Mucosa of stomach (tissue), 1 donor: ENCODE measurements around the gene STOML3.

Source experiments
- H3K27me3 ChIP-seq: one replicate; pipeline ENCODE4 v1.7.0; 2013; ENCODE audit warnings: mild to moderate bottlenecking, low read length; ENCODE audit not compliant: control insufficient read depth, insufficient read depth
- H3K36me3 ChIP-seq: one replicate; pipeline ENCODE4 v1.7.0; 2013; ENCODE audit warnings: low read length; ENCODE audit not compliant: control insufficient read depth, insufficient read depth
- H3K4me1 ChIP-seq: one replicate; pipeline ENCODE4 v1.7.0; 2013; ENCODE audit warnings: mild to moderate bottlenecking, low read length; ENCODE audit not compliant: control insufficient read depth, insufficient read depth
- H3K4me3 ChIP-seq: one replicate; pipeline ENCODE4 v1.7.0; 2013; ENCODE audit warnings: low read length
- H3K9ac ChIP-seq: one replicate; pipeline ENCODE4 v1.7.0; 2013; ENCODE audit warnings: mild to moderate bottlenecking, low read length, moderate library complexity
- H3K9me3 ChIP-seq: one replicate; pipeline ENCODE4 v1.7.0; 2013; ENCODE audit warnings: mild to moderate bottlenecking, low read length, moderate library complexity; ENCODE audit not compliant: control insufficient read depth
- donor health status: Pancreatic carcinoma.

The STOML3 gene

DNA sequence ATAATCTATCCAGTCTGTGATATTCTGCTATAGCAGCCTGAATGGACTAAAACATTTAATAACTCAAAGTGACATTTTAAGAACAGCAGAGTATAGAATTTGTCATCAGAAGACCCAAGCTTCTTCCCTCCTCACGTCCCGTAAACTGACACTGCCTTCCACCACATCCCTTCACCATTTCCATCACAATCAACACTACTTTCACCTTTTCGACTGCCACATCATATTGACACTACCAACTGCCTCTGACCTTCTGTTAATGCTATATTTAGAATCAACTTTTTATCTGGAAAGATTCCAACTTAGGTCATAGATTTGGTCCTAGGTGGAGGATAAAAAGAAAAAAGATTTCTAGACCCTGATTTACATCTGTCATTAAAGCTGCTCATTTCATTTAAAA lies 39.6 kb downstream of the STOML3 start:
- Histone ChIP-seq H3K36me3 (no peaks in the 10 kb centered on the region), H3K4me1 (no peaks in the 10 kb centered on the region), H3K27me3 (no peaks in the 10 kb centered on the region), H3K9ac (no peak overlapping the region), H3K4me3 (no peak overlapping the region), H3K9me3 (no peaks in the 10 kb centered on the region)

DNA sequence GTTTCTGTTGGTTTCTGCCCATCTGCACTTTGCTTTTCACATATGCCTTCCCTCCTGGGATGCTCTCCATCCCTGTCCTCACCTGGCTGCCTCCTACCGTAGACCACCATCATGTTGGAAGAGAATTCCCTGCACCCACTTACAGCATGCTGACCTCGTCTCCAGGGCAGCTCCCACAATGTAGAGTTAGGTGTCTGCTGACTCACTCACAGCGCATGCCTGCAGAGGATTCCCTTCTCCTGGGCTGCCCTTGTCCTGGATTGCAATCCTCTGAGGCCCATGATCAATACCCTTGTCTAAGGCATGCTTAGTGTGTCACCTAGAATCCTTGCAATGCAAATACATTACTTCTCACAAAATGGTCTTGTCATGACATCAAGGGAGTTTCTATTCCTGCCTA lies 43.6 kb downstream of the STOML3 start:
- Histone ChIP-seq H3K4me1 (no peaks in the 10 kb centered on the region), H3K27me3 (no peaks in the 10 kb centered on the region), H3K4me3 (no peak overlapping the region), H3K9ac (no peak overlapping the region), H3K9me3 (no peaks in the 10 kb centered on the region), H3K36me3 (no peaks in the 10 kb centered on the region)

DNA sequence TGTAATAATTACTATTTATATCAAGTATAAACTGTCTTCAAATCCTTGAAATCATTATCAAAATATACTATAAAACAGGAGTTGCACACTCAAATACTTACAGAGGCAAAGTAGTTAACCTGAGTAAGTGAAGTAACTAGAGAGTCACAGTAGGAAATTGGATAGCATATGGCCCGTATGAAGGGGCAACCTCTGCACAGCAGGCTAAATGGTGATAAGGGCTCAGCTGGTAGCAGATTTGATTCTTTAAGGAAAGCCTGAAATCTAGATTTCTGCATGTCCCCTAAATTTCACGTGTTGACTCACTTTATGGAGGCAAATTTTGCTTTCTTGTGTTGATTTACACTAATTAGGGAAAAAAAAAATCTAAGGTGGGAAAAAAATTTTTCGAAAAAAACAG lies 46.4 kb downstream of the STOML3 start:
- Histone ChIP-seq H3K9ac (no peak overlapping the region), H3K36me3 (no peaks in the 10 kb centered on the region), H3K9me3 (no peaks in the 10 kb centered on the region), H3K27me3 (no peaks in the 10 kb centered on the region), H3K4me3 (no peak overlapping the region), H3K4me1 (no peaks in the 10 kb centered on the region)

DNA sequence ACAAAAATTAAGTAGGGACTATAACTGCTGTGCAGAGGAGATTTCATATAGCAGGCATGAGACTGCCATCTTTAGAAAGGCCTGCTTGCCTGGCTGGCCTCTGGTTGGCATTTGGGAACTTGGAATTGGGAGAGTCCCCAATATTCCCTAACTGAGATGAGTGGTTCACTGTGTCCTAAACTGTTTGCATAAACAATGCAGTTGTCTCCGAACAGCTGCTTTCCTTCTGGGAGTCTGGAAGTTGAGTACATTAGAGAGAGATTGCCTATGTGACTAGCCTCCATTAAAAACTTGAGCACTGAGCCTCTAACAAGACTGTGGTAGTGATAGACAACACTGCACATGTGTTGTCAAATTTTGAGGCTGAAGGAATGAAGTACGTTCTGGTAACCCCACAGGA lies 47.4 kb downstream of the STOML3 start:
- H3K27me3 ChIP-seq, result no peaks in the 10 kb centered on the region
- no peaks in the 10 kb centered on the region for H3K9me3 ChIP-seq
- H3K4me3 ChIP-seq, result no peak overlapping the region
- H3K36me3 ChIP-seq, result no peaks in the 10 kb centered on the region
- H3K9ac ChIP-seq, result no peak overlapping the region
- no peaks in the 10 kb centered on the region for H3K4me1 ChIP-seq

DNA sequence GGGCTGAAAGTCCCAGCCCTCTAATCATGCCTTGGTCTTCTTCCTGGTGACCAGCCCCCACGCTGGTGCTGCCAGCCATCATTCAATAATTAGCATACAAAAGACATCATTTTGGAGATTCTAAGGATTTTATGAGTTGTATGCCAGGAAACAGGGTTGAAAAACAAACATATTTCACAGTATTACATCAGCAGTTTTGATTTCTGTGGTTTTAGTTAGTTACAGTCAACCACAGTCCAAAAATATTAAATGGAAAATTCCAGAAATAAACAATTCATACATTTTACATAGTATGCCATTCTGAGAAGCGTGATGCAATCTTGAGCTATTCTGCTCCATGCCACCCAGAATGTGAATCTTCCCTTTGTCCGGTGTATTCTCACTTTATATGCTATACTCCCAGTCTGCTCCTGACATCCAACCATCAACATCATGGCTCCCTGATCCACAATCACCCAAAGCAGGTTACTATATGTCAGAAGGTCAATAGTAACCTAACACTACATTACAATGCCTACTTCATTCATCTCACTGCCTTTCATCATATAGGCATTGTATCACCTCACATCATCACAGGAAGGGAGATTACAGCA lies 49.2 kb downstream of the STOML3 start:
- H3K36me3 ChIP-seq, result no peaks in the 10 kb centered on the region
- H3K4me3 ChIP-seq, result no peak overlapping the region
- no peaks in the 10 kb centered on the region for H3K9me3 ChIP-seq
- no peak overlapping the region for H3K9ac ChIP-seq
- H3K27me3 ChIP-seq, result no peaks in the 10 kb centered on the region
- no peaks in the 10 kb centered on the region for H3K4me1 ChIP-seq

DNA sequence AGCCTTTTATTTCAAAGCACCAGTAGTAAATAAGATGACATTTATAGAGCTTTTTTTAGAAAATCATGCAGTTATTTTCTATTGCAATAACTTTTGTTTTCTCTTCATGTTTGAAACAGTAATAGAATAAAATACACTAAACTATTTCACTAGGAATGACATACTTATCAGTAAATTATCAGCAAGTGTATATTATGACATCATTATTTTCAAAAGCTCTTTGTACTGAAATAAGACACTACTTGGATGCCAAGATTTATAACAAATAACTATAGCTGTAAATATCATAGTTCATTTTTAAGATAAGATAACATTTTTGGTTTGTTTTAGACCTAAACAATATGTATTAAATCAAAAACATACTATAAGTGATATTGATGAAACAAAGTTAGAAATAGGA lies 56.8 kb downstream of the STOML3 start:
- Histone ChIP-seq H3K4me3 (no peak overlapping the region), H3K9ac (no peak overlapping the region), H3K4me1 (no peaks in the 10 kb centered on the region), H3K9me3 (no peaks in the 10 kb centered on the region), H3K36me3 (no peaks in the 10 kb centered on the region), H3K27me3 (no peaks in the 10 kb centered on the region)

DNA sequence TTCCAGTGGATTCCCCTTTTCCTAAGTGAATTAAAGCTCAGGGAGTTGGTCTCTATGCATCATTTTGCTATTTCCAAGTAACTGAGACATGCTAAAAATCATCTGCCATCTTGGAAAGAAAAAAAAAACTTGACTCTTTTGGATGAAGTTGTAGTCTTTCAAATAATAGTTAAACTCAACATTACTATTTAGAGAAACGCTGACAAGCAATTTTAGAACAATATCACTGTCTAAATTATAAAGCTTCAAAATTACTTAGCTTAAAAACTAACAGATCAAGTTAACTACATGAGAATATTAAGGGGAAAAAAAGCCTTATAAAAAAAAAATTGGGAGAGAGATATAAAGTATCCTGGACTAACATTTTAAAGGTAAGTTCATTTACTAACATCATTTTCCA lies 68.5 kb downstream of the STOML3 start:
- Histone ChIP-seq H3K4me1 (no peaks in the 10 kb centered on the region), H3K4me3 (no peak overlapping the region), H3K27me3 (no peaks in the 10 kb centered on the region), H3K9me3 (no peaks in the 10 kb centered on the region), H3K9ac (no peak overlapping the region), H3K36me3 (no peaks in the 10 kb centered on the region)

DNA sequence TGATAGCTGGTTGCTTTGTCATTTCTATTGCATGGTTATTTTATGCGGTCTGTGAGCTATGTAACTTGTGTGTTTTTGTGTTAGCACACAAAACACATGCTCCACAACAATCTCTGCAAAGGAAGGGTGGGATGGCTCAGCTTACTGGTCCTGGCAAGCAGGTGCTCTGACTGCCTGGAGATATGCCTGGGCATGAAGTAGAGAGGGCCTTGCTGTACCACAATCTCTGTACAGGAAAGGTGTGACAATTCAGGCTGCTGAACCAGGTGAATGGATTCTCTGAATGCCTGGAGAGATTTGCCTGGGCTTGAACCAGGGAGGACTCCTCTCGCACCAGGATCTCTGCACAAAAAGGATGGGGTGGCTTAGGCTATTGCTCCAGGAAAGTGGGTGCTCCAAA lies 69.5 kb downstream of the STOML3 start:
- Histone ChIP-seq H3K4me3 (no peak overlapping the region), H3K36me3 (no peaks in the 10 kb centered on the region), H3K27me3 (no peaks in the 10 kb centered on the region), H3K9ac (no peak overlapping the region), H3K9me3 (no peaks in the 10 kb centered on the region), H3K4me1 (no peaks in the 10 kb centered on the region)
